GM23248 (cell line): ENCODE measurements around the gene DHTKD1. TPM values are rescaled to one million over a fixed set of nuclear protein-coding genes. Genes with fewer than 3 reads are reported as not detected.
A peak's percentile ranks its signal among the peaks of the same experiment; 100 is the strongest.

Source experiments
- DNase-seq: peaks from one replicate; pipeline ENCODE4 v3.0.0-alpha.2; 2015
- H2AFZ ChIP-seq: fragments of 200-600 bp; sonication (generic); 2 replicates; pipeline ENCODE4 v1.6.1; 2016; ENCODE audit warnings: antibody characterized with exemption
- H3F3A ChIP-seq: fragments of 200-600 bp; sonication (generic); 2 replicates; pipeline ENCODE4 v1.6.1; 2016; ENCODE audit warnings: mild to moderate bottlenecking, antibody characterized with exemption, mixed run types; ENCODE audit not compliant: insufficient read depth
- H3K27ac ChIP-seq: fragments of 200-600 bp; sonication (generic); 2 replicates; pipeline ENCODE4 v1.5.1; 2016; ENCODE audit warnings: mild to moderate bottlenecking
- H3K27me3 ChIP-seq: fragments of 200-600 bp; sonication (generic); replicated peaks from 2 replicates; pipeline ENCODE4 v1.6.1; 2016; ENCODE audit warnings: mild to moderate bottlenecking; ENCODE audit not compliant: insufficient read depth
- H3K36me3 ChIP-seq: fragments of 200-600 bp; sonication (generic); 2 replicates; pipeline ENCODE4 v1.6.1; 2016; ENCODE audit warnings: low read depth, mild to moderate bottlenecking
- H3K4me1 ChIP-seq: fragments of 200-600 bp; sonication (generic); 2 replicates; pipeline ENCODE4 v1.6.1; 2016; ENCODE audit warnings: mild to moderate bottlenecking; ENCODE audit not compliant: insufficient read depth
- H3K4me2 ChIP-seq: fragments of 200-600 bp; sonication (generic); one replicate; pipeline ENCODE4 v1.6.1; 2016; ENCODE audit warnings: mild to moderate bottlenecking; ENCODE audit not compliant: unreplicated experiment
- H3K4me3 ChIP-seq: fragments of 200-600 bp; sonication (generic); 2 replicates; pipeline ENCODE4 v1.5.1; 2016; ENCODE audit warnings: mild to moderate bottlenecking
- H3K79me2 ChIP-seq: fragments of 200-600 bp; sonication (generic); 2 replicates; pipeline ENCODE4 v1.6.1; 2016; ENCODE audit warnings: mild to moderate bottlenecking; ENCODE audit not compliant: insufficient read depth
- H3K9ac ChIP-seq: fragments of 200-600 bp; sonication (generic); 2 replicates; pipeline ENCODE4 v1.6.1; 2016; ENCODE audit warnings: mild to moderate bottlenecking
- H3K9me2 ChIP-seq: fragments of 200-600 bp; sonication (generic); 2 replicates; pipeline ENCODE4 v1.6.1; 2016; ENCODE audit warnings: mixed run types, mild to moderate bottlenecking, moderate library complexity; ENCODE audit not compliant: insufficient read depth
- H3K9me3 ChIP-seq: fragments of 200-600 bp; sonication (generic); one replicate; pipeline ENCODE4 v1.6.1; 2017; ENCODE audit warnings: low read depth
- H4K20me1 ChIP-seq: fragments of 200-600 bp; sonication (generic); 2 replicates; pipeline ENCODE4 v1.6.0; 2016; ENCODE audit not compliant: insufficient read depth
- EZH2 ChIP-seq: fragments of 200-600 bp; sonication (generic); IDR thresholded peaks from 2 replicates; pipeline ENCODE4 v1.6.1; 2018; ENCODE audit warnings: antibody characterized with exemption, mild to moderate bottlenecking; ENCODE audit not compliant: insufficient read depth, poor library complexity, severe bottlenecking
- EZH2phosphoT487 ChIP-seq: fragments of 200-600 bp; sonication (generic); IDR thresholded peaks from 2 replicates; pipeline ENCODE4 v1.6.1; 2018; ENCODE audit warnings: antibody characterized with exemption, moderate library complexity, mild to moderate bottlenecking, low read depth; ENCODE audit not compliant: insufficient read depth
- WGBS, 2 experiments: methylation state at CpG; one replicate each; pipeline ENCODE4 v1.1.6; 2015 to 2017; ENCODE audit warnings: low lambda C conversion rate in 2 of 2, low coverage in 1 of 2; ENCODE audit errors: missing lambda C conversion rate in 2 of 2; 5-methylcytosine and 5-hydroxymethylcytosine counted together
- in situ Hi-C: fragments of 300-500 bp; cut with MboI; formaldehyde crosslinking; loops from 2 replicates; pipeline ENCODE4 v1.15.0; 2020
- polyA plus RNA-seq: library from polyadenylated mRNA; unstranded; fragments of >200 nt; fragmentation: Nextera tagmentation; extraction: Ambion mirVana; gene quantifications from 2 replicates; pipeline ENCODE4 v1.2.1, GENCODE V29; 2016
- total RNA-seq: library from RNA; depleted of rRNA; stranded (reverse); fragments of >200 nt; shearing (Covaris generic); gene quantifications from 2 replicates; pipeline ENCODE4 v1.2.3, GENCODE V29; 2014

Gene DHTKD1
- total and polyA plus RNA-seq, 2 experiments from 2014 or later = 6.8 to 8.2 TPM

DNA sequence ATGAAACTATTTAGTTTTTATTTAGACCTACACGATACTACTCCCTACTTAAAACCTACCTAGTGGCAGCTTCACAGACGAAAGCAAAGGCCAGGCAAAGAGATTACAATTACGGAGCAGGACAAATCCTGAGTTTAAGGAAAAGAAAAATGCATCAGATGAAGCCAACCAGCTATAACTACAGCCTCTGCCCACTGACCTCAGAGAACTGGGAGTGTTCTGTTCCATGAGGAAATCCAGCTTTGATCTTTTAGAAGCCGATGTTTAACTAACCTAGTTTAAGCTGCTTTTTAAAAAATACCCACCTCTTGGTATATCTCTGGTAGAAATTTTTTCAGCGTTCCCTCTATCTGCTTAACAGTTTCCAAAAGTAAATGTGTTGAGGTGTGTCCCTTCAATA lies 23.2 kb upstream of the DHTKD1 start:
- in situ Hi-C loops = no loop called here
- H3K79me2 ChIP-seq = peaks cover 19% of the 10 kb centered on the region
- H3K4me1 ChIP-seq = peaks cover 9% of the 10 kb centered on the region
- H4K20me1 ChIP-seq = no peaks in the 10 kb centered on the region
- H3F3A ChIP-seq = peaks cover 10% of the 10 kb centered on the region
- no peaks in the 10 kb centered on the region for H3K36me3 ChIP-seq
- H3K27ac ChIP-seq = no peak overlapping the region
- H3K4me2 ChIP-seq = no peak overlapping the region
- H3K27me3 ChIP-seq = no peaks in the 10 kb centered on the region
- 77 to 82% methylated on average over 5 of the region's 5 CpGs for WGBS, 2 experiments
- DNase-seq = no peak
- peak overlapping the region; percentile 44; the same call in 1 of the 2 replicates for H2AFZ ChIP-seq
- TF ChIP-seq EZH2phosphoT487 = no peak
- TF ChIP-seq EZH2 = no peak
- H3K9me2 ChIP-seq = no peaks in the 10 kb centered on the region
- H3K4me3 ChIP-seq = no peak overlapping the region
- no peaks in the 10 kb centered on the region for H3K9me3 ChIP-seq
- H3K9ac ChIP-seq = no peak overlapping the region

DNA sequence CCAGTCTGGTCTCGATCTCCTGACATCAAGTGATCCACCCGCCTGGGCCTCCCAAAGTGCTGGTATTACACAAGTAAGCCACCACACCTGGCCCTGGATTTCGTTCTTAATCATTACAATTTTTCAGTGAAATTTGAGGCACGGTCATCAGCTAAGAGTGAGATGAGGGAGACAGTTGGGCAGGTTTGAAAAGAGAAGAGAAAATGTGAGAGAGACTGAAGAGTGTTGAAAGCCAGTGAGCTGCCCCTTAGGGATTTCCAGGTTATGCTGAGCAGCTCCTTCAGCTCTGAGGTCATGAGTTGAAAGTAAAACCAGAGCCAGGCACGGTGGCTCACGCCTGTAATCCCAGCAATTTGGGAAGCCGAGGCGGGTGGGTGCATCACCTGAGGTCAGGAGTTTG lies 20.2 kb upstream of the DHTKD1 start:
- Histone ChIP-seq H3K4me2 (no peak overlapping the region), H3K27me3 (no peaks in the 10 kb centered on the region), H3K9ac (no peak overlapping the region), H3F3A (no peaks in the 10 kb centered on the region), H3K36me3 (no peaks in the 10 kb centered on the region), H3K79me2 (no peaks in the 10 kb centered on the region), H2AFZ (no peak overlapping the region), H3K27ac (no peak overlapping the region), H3K4me3 (no peak overlapping the region), H4K20me1 (no peaks in the 10 kb centered on the region), H3K4me1 (no peaks in the 10 kb centered on the region), H3K9me2 (no peaks in the 10 kb centered on the region), H3K9me3 (no peaks in the 10 kb centered on the region)
- in situ Hi-C loops = no loop called here
- 68 to 69% methylated on average over 8 of the region's 8 CpGs for WGBS, 2 experiments
- TF ChIP-seq EZH2phosphoT487 = no peak
- no peak for TF ChIP-seq EZH2
- no peak for DNase-seq

DNA sequence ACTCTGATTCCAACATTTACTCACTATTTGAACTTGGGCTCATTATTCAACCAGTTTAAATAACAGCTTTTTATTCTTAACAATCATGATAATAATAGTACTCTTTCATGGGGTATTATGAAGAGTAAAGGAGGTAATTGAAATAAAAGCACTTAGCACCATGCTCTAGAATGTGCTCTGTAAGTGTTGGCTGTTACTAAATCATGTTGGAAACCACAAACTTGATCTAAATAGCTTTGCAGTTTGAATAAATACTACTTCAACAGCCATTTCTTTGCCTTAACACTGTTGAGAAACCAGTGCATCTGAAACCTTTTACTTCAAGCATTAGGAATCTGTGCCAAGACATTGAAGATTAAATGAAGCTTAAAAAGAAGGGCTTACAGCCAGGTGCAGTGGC lies 18.2 kb upstream of the DHTKD1 start:
- H3K4me3 ChIP-seq = no peak overlapping the region
- H3K9me2 ChIP-seq = no peaks in the 10 kb centered on the region
- no peaks in the 10 kb centered on the region for H4K20me1 ChIP-seq
- no peaks in the 10 kb centered on the region for H3K27me3 ChIP-seq
- H3K36me3 ChIP-seq = no peaks in the 10 kb centered on the region
- no peak overlapping the region for H3K9ac ChIP-seq
- no peak overlapping the region for H3K4me2 ChIP-seq
- no peak for DNase-seq
- H3K79me2 ChIP-seq = no peaks in the 10 kb centered on the region
- H3K4me1 ChIP-seq = no peaks in the 10 kb centered on the region
- in situ Hi-C loops = no loop called here
- H2AFZ ChIP-seq = peak overlapping the region; percentile 29; the same call in 1 of the 2 replicates
- H3K27ac ChIP-seq = no peak overlapping the region
- H3F3A ChIP-seq = no peaks in the 10 kb centered on the region
- no peaks in the 10 kb centered on the region for H3K9me3 ChIP-seq
- TF ChIP-seq EZH2 (no peak), EZH2phosphoT487 (no peak)

DNA sequence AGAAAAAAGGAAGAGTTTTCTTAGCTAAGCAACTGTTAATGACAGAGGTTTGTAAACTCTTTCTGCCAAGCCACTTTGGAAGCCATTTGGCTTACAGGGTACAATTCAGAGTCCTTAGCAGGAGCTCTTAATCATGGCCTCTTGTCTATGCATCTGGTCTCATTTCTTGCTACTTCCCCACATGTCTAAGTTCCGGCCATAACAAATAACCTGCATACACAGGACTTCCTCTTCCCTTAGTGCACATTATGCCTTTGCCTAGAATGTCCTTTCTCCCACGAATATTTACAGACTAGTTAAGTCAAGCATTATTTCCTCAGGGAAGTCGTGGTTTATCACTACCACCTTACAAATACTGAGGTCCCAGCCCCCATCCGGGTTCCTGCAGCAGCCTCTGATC lies 17.5 kb upstream of the DHTKD1 start:
- no peaks in the 10 kb centered on the region for H3K4me1 ChIP-seq
- no peak for DNase-seq
- H3K4me3 ChIP-seq = no peak overlapping the region
- no peak overlapping the region for H3K9ac ChIP-seq
- no peak overlapping the region for H3K27ac ChIP-seq
- no peak overlapping the region for H3K4me2 ChIP-seq
- no peaks in the 10 kb centered on the region for H3F3A ChIP-seq
- no peaks in the 10 kb centered on the region for H3K27me3 ChIP-seq
- H3K9me2 ChIP-seq = no peaks in the 10 kb centered on the region
- no peaks in the 10 kb centered on the region for H3K36me3 ChIP-seq
- no peak for TF ChIP-seq EZH2phosphoT487
- TF ChIP-seq EZH2 = no peak
- H3K9me3 ChIP-seq = no peaks in the 10 kb centered on the region
- peak overlapping the region; percentile 29; the same call in 1 of the 2 replicates for H2AFZ ChIP-seq
- in situ Hi-C loops = no loop called here
- H3K79me2 ChIP-seq = no peaks in the 10 kb centered on the region
- 49 to 55% methylated on average over 4 of the region's 4 CpGs for WGBS, 2 experiments
- no peaks in the 10 kb centered on the region for H4K20me1 ChIP-seq

DNA sequence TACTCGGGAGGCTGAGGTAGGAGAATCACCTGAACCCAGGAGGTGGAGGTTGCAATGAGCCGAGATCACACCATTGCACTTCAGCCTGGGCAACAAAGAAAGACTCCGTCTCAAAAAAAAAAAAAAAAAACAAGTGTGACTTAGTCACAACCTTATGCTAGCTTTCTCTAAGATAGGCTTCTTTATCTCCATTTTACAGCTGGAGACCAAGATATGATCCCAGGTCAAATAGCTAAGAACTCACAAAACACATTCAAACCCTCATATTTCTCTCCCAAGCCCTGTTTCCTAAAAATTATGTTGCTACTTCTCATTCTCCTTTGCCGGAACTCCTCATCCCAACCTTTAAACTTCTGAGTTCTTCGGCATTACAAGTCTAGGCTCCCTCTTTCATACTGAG lies 13.0 kb upstream of the DHTKD1 start:
- no peaks in the 10 kb centered on the region for H3K9me2 ChIP-seq
- H3K4me2 ChIP-seq = no peak overlapping the region
- no peak overlapping the region for H2AFZ ChIP-seq
- DNase-seq = no peak
- WGBS, 2 experiments = 81 to 90% methylated on average over 5 of the region's 5 CpGs
- H3K9ac ChIP-seq = no peak overlapping the region
- H3K27me3 ChIP-seq = no peaks in the 10 kb centered on the region
- in situ Hi-C loops = no loop called here
- no peak overlapping the region for H3K27ac ChIP-seq
- H3K36me3 ChIP-seq = no peaks in the 10 kb centered on the region
- H3K4me3 ChIP-seq = no peak overlapping the region
- no peak for TF ChIP-seq EZH2phosphoT487
- no peak for TF ChIP-seq EZH2
- no peaks in the 10 kb centered on the region for H3K4me1 ChIP-seq
- no peaks in the 10 kb centered on the region for H3K9me3 ChIP-seq
- H3F3A ChIP-seq = no peaks in the 10 kb centered on the region
- H3K79me2 ChIP-seq = no peaks in the 10 kb centered on the region
- H4K20me1 ChIP-seq = no peaks in the 10 kb centered on the region
